HG02852 (cell line): ENCODE measurements around the gene ELAVL2.

Experiments
- ATAC-seq: cut with Tn5 transposase; IDR thresholded peaks from one replicate; pipeline ENCODE4 v1.9.1; 2021; ENCODE audit warnings: mild to moderate bottlenecking, moderate library complexity; ENCODE audit not compliant: unreplicated experiment

ELAVL2 gene

GRCh38 chr9:23822261-23823169 is 3.5 kb downstream of the ELAVL2 start:
- no peak for ATAC-seq

- no peak for ATAC-seq
These were observed 4.5 kb downstream of the ELAVL2 start for GRCh38 chr9:23821375-23822181.

- ATAC-seq = no peak
These were observed 5.3 kb downstream of the ELAVL2 start for GRCh38 chr9:23820451-23821374.

DNA sequence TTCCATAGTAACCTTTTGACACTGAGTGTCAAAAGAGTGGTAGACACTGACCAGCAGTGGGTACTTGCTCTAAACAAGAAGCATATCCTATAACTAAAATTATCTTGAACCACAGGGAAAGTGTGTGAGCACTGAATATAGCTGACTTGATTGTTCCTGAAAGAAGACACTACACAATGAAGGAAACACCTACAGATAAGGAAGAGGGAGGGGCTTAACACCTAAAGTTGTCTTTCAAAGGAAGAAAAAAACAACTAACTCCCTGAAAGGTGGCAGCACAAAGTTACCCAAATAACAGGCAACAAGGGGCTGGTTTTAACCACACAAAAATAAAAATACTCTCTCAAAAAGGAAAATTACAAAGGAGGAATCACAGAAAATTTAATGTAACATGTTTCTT is 6.6 kb downstream of the ELAVL2 start:
- ATAC-seq = no peak

DNA sequence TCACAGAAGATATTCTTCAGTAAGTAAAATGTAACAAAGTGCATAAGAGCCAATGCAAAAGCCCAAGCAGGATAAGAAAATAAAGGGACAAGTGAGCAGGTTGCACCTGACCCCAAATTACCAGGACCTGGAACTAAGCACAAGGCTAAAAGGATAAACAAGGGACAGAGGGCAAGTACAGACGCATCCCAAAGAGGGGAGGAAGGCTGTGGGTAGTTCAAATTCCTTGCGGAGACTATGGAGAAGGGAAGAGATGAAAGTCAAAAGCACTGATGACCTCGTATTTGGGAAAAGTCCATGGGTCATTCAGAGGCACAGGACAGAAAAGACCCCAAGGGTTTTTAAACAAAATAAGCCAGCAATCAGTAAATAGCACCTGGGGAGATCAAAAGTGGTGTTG is 11.8 kb downstream of the ELAVL2 start:
- ATAC-seq = no peak

DNA sequence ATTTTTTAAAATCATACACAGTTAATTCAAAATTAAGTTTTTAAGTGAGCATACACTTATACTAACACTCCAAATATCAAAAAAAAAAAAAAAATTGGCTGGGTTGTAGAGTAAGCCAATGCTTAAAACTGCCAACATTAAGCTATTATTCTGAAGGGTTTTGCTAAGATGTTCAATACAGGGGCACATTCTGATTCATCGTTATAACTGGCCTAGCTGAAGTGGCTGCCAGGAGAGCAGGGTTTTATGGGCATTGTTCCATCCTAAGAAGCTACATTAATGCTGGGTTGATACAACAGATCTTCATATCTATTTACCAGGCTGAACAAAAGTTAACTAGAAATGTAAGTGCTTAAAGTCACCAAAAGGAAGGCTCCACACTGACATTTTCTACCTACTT is 13.4 kb downstream of the ELAVL2 start:
- no peak for ATAC-seq

- ATAC-seq = no peak
These were observed 14.4 kb downstream of the ELAVL2 start for GRCh38 chr9:23811633-23812032.

- no peak for ATAC-seq
These were observed 22.8 kb downstream of the ELAVL2 start for GRCh38 chr9:23803216-23803615.

GRCh38 chr9:23801523-23801922 is 24.5 kb downstream of the ELAVL2 start:
- no peak for ATAC-seq

DNA sequence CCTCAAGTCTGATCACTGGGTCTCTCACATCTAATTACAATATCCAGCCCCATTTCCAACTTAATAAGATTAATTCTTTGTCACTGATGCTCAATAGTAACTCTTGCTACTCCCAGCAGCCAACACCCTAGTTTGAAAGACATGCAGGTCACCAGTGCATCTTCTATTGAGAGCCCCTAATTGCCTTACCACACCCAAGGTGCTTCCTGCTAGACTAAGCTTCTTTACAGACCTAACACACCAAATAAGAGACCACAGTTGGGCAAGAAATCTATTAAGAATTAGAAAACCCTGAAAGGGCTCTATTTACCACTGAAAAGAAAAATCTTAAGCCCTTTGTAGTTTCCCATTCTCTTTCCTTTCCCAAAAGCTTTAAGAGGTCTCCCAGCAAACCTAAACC is 26.5 kb downstream of the ELAVL2 start:
- no peak for ATAC-seq

DNA sequence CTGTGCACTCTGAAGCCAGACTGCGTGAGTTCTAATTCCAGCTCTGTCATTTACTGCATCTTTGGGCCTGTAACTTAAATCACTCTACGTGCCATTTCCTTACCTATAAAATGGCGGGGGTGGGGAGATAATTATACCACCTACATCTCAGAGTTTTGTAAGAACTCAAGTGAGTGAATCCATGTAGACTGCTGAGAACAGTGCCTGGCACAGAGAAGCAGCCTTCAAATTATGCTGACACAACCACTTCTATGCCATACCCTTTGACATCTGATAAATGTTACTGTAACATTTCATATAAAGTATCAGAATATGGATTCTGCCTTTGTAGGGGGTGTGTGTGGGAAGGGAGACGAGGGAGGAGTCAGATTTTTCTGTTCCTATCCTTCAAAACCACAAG is 27.7 kb downstream of the ELAVL2 start:
- no peak for ATAC-seq

- no peak for ATAC-seq
These were observed 29.8 kb downstream of the ELAVL2 start for GRCh38 chr9:23796209-23796608.

- no peak for ATAC-seq
These were observed 35.4 kb downstream of the ELAVL2 start for GRCh38 chr9:23790351-23791260.

DNA sequence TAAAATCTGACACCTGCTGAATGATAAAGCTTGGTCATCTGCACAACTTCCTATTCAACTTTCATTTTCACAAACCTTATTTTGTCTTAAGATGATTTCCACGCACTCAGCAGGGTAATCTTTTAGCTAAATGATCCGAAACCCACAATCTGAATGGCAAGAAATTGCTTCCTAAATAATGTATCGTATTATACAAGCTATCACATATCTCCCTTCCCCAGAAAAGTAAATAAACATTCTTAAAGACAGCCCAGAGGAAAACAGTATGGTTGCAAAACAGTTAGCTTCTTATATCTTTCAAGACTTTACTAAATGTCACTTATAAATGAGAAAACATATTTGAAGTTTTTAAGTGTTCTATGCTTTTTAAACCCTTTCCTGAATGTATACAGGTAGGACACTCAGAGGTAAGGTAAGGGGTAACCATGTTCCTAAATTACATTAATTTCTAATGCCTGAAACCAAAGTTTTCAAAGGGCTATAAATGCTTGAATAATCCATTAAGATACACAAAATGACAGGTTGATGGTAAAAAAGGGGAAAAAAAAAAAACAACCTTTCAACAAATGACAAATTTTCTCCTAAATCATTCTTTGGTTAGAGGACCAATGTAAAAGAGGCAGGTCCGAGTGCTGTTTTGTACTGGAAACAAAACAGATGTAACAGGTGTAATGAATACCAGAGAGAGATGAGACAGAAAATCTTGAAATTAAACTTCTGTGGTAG is 36.3 kb downstream of the ELAVL2 start:
- no peak for ATAC-seq

DNA sequence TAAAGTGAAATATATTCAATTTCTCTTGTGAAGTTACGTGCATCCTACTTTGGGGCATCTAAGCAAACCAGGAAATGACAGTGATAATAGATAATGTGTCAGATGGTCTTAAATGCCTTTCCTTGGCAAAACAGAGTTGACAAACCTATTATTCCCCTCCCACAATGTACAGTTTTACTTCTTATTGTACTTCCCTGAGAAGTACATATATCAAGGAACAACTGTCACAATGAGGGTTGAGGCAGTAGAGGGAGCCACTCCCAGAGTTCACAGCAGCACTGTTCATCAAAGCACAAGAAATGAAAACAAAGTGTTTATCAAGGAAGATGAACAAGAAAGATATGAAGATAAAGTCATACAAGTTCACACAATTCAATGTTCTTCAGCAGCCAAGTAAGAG is 41.1 kb downstream of the ELAVL2 start:
- no peak for ATAC-seq

- no peak for ATAC-seq
These were observed 42.5 kb downstream of the ELAVL2 start for GRCh38 chr9:23783509-23783908.

GRCh38 chr9:23779220-23779619 is 46.8 kb downstream of the ELAVL2 start:
- no peak for ATAC-seq

- no peak for ATAC-seq
These were observed 48.7 kb downstream of the ELAVL2 start for GRCh38 chr9:23777328-23777727.

- ATAC-seq = no peak
These were observed 50.5 kb downstream of the ELAVL2 start for GRCh38 chr9:23775549-23775948.
